GM12878 (cell line): ENCODE measurements around the gene NAA20. TPM values are rescaled to one million over a fixed set of nuclear protein-coding genes. Genes with fewer than 3 reads are reported as not detected.

Experiments
- ATAC-seq: fragments of 200-7000 bp; cut with Tn5 transposase; 3 replicates; pipeline ENCODE4 v1.9.1; 2020; ENCODE audit warnings: mild to moderate bottlenecking, moderate library complexity
- BruUV-seq: library from RNA; stranded (reverse); fragments of 400-500 nt; replicated peaks from 2 replicates; lab custom pipeline; 2021; lab: Mats Ljungman, UMichigan
- CTCF ChIA-PET: fragments of 300-600 bp; sonication (Branson Sonifier 250); formaldehyde crosslinking; extraction: SDS; loops from one replicate; lab custom pipeline; 2021; ENCODE audit warnings: inconsistent platforms; lab: Yijun Ruan, JAX
- POLR2A ChIA-PET: fragments of 350-600 bp; formaldehyde crosslinking; extraction: SDS; loops from one replicate; lab custom pipeline; 2021; ENCODE audit warnings: inconsistent platforms; lab: Charles Lee
- RAD21 ChIA-PET: fragments of 300-600 bp; sonication (Branson Sonifier 250); formaldehyde crosslinking; loops from one replicate; lab custom pipeline; 2023; ENCODE audit warnings: antibody characterized with exemption; ENCODE audit not compliant: unreplicated experiment; lab: Charles Lee
- SMC1A ChIA-PET: fragments of 300-600 bp; sonication (Branson Sonifier 250); formaldehyde crosslinking; loops from one replicate; lab custom pipeline; 2023; ENCODE audit not compliant: unreplicated experiment, uncharacterized antibody; lab: Charles Lee
- DNase-seq: peaks from one replicate; pipeline ENCODE4 v3.0.0-alpha.2; 2011; ENCODE audit warnings: low read depth, low spot score
- FAIRE-seq: peaks from 3 replicates; lab custom pipeline; 2011; peaks lifted over from hg19 to GRCh38; lab: Jason Lieb, UNC
- H2AFZ ChIP-seq: 2 replicates; pipeline ENCODE4 v1.6.0; 2011; ENCODE audit warnings: low read depth, low read length, control low read depth; ENCODE audit not compliant: control insufficient read depth
- H3K27ac ChIP-seq: 2 replicates; pipeline ENCODE4 v1.5.1; 2011; ENCODE audit warnings: control low read depth; ENCODE audit not compliant: control insufficient read depth, insufficient read depth
- H3K27me3 ChIP-seq, 2 experiments: replicated peaks in 1 of 2; 2 replicates each; pipeline versions ENCODE4 v1.6.0 to v1.6.1; 2011; ENCODE audit warnings: low read length in 1 of 2; ENCODE audit not compliant: control insufficient read depth in 2 of 2, insufficient read depth in 2 of 2
- H3K36me3 ChIP-seq, 2 experiments: 2 replicates each; pipeline ENCODE4 v1.5.1; 2011; ENCODE audit warnings: low read length in 1 of 2; ENCODE audit not compliant: control insufficient read depth in 2 of 2, insufficient read depth in 2 of 2
- H3K4me1 ChIP-seq: 2 replicates; pipeline ENCODE4 v1.6.1; 2011; ENCODE audit warnings: mild to moderate bottlenecking, low read length, moderate library complexity, mixed read lengths; ENCODE audit not compliant: control insufficient read depth, insufficient read depth
- H3K4me2 ChIP-seq: 2 replicates; pipeline ENCODE4 v1.6.0; 2011; ENCODE audit warnings: control low read depth; ENCODE audit not compliant: control insufficient read depth, insufficient read depth
- H3K4me3 ChIP-seq: fragments of 200-600 bp; sonication (generic); 2 replicates; pipeline ENCODE4 v1.5.1; 2016
- H3K79me2 ChIP-seq: 2 replicates; pipeline ENCODE4 v1.6.0; 2011; ENCODE audit warnings: low read length; ENCODE audit not compliant: control insufficient read depth, insufficient read depth
- H3K9ac ChIP-seq: 2 replicates; pipeline ENCODE4 v1.8.0; 2011; ENCODE audit warnings: low read length, control low read depth, mixed read lengths; ENCODE audit not compliant: control insufficient read depth, insufficient read depth
- H3K9me3 ChIP-seq: replicated peaks from 3 replicates; pipeline ENCODE4 v1.5.1; 2011; ENCODE audit warnings: mild to moderate bottlenecking, low read length; ENCODE audit not compliant: control insufficient read depth, insufficient read depth
- H4K20me1 ChIP-seq: 2 replicates; pipeline ENCODE4 v1.6.0; 2011; ENCODE audit not compliant: control insufficient read depth, insufficient read depth
- BMI1 ChIP-seq: fragments of 450-650 bp; IDR thresholded peaks from 2 replicates; pipeline ENCODE4 v1.6.1; 2016; ENCODE audit warnings: mild to moderate bottlenecking, moderate library complexity, borderline replicate concordance
- BRCA1 ChIP-seq: IDR thresholded peaks from 2 replicates; pipeline ENCODE4 v1.6.1; 2011; ENCODE audit warnings: low read depth, low read length, improper control_type of control experiment
- CEBPB ChIP-seq, 2 experiments: fragments of 150-350 bp in 1 of 2; IDR thresholded peaks; 2 replicates each; pipeline ENCODE4 v1.6.1; 2012 to 2014; ENCODE audit warnings: low read depth in 2 of 2, low read length in 2 of 2, borderline replicate concordance in 1 of 2, inconsistent platforms in 1 of 2
- CHD4 ChIP-seq: fragments of 200-600 bp; sonication (generic); IDR thresholded peaks from 2 replicates; pipeline ENCODE4 v1.6.1; 2016; ENCODE audit warnings: mild to moderate bottlenecking
- DPF2 ChIP-seq: fragments of 450-650 bp; IDR thresholded peaks from 2 replicates; pipeline ENCODE4 v1.6.1; 2017; ENCODE audit warnings: mild to moderate bottlenecking
- NR2C1 ChIP-seq: fragments of 450-650 bp; IDR thresholded peaks from 2 replicates; pipeline ENCODE4 v1.6.1; 2017; ENCODE audit warnings: antibody characterized with exemption, mild to moderate bottlenecking, moderate library complexity
- PAX8 ChIP-seq: fragments of 450-650 bp; IDR thresholded peaks from 2 replicates; pipeline ENCODE4 v1.6.1; 2017; ENCODE audit warnings: mild to moderate bottlenecking, moderate library complexity
- WGBS: methylation state at CpG from one replicate; pipeline ENCODE4 v1.1.6; 2016; ENCODE audit warnings: low lambda C conversion rate; ENCODE audit not compliant: insufficient replicate concordance, insufficient coverage; ENCODE audit errors: missing lambda C conversion rate; 5-methylcytosine and 5-hydroxymethylcytosine counted together
- in situ Hi-C: fragments of 300-500 bp; cut with MboI; formaldehyde crosslinking; loops from 9 replicates; pipeline ENCODE4 v1.14.3; 2018; ENCODE audit warnings: mixed read lengths
- intact Hi-C: fragments of 100-400 bp; cut with micrococcal nuclease; formaldehyde crosslinking; loops from one replicate; pipeline ENCODE4 v1.14.2; 2022; ENCODE audit not compliant: unreplicated experiment
- polyA plus RNA-seq, 11 experiments: library from polyadenylated mRNA; depleted of rRNA in 4 of 11; unstranded in 6 of 11; stranded (reverse) in 5 of 11; fragments of >200 nt; fragmentation: Nextera tagmentation in 4 of 11; fragmentation: Illumina TruSeq in 1 of 11; extraction: Ambion mirVana in 4 of 11; extraction: Trizol in 1 of 11; gene quantifications; 1 replicate in 1 of 11; 2 replicates in 10 of 11; pipeline versions ENCODE4 v1.2.1 to v1.2.3, GENCODE V29; 2011 to 2016; ENCODE audit warnings: inconsistent platforms in 2 of 11, missing spikeins in 2 of 11, low read depth in 1 of 11
- total RNA-seq, 4 experiments: library from RNA; depleted of rRNA in 3 of 4; stranded (reverse); fragments of >200 nt in 3 of 4; fragmentation: Illumina TruSeq in 1 of 4; extraction: Trizol in 1 of 4; gene quantifications; 2 replicates each; pipeline versions ENCODE4 v1.2.1 to v1.2.3, GENCODE V29; 2013 to 2021
- TF ChIP-seq, protein P1 (sequence below): fragments of 450-650 bp; IDR thresholded peaks from 2 replicates; pipeline ENCODE4 v1.6.1; 2017; ENCODE audit warnings: antibody characterized with exemption, mild to moderate bottlenecking, moderate library complexity

The NAA20 gene
- total and polyA plus RNA-seq, 10 of the 15 experiments (the other 5 are each of a cell fraction or from before 2014, with no cell fraction given), result 48.3 to 366 (median 89.1) TPM

DNA sequence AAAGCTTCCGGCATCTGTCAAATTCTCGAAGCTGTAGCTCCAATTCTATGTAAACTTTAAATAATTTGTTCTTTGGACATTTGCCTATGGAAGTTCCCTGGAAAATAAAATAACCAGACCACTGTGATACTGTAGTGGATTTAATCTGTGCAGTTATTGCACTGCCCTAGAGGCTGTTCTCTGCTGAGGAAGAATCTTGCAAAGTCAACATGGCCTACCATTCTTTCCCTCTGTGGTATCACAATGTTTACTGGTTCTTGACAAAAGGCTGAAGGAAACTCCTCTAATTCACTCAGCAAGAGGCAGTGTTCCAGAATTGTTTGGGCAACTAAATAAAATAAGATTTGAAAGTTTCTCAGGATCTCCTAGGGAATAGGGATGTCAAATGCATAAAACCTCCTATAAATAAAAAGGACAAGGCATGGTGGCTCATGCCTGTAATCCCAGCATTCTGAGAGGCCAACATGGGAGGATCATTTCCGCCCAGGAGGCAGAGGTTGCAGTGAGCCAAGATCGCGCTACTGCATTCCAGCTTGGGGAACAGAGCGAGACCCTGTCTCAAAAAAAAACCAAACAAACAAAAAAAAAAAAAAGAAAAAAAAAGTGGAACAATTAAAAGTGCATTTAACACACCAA, 22.7 kb downstream of the NAA20 start (continued):
- TF ChIP-seq BRCA1, result no peak

DNA sequence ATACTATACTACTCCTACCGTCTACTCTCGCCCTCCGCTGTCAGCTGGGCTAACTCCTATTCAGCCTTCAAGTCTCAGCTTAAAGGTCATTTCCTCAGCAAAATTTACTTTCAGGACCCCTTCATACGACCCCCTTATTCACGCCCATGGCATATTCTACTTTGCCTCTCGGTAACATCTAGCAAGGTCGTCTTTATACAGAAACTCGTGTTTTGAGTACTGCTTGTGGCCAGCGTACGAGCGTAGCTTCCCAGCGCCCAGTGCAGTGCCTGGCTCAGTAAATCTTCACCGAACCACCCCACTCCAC, 34.6 kb downstream of the NAA20 start:
- FAIRE-seq, result no peak
- 17% methylated on average over 13 of the region's 13 CpGs for WGBS
- Histone ChIP-seq H3K27me3 (no peaks in the 10 kb centered on the region), H3K9me3 (no peaks in the 10 kb centered on the region), H3K4me1 (no peaks in the 10 kb centered on the region), H2AFZ (peak overlapping the region; percentile 98)
- no TSS peak for BruUV-seq
- TF ChIP-seq PAX8 (no peak), CEBPB (IDR thresholded peaks at IDR 0.05; ENCODE audit: borderline replicate concordance in 1 of 2, low read depth in 2 of 2, low read length in 2 of 2) (no peak), DPF2 (no peak), NR2C1 (no peak), CHD4 (no peak), BMI1 (no peak)
- TF ChIP-seq, protein P1, sequence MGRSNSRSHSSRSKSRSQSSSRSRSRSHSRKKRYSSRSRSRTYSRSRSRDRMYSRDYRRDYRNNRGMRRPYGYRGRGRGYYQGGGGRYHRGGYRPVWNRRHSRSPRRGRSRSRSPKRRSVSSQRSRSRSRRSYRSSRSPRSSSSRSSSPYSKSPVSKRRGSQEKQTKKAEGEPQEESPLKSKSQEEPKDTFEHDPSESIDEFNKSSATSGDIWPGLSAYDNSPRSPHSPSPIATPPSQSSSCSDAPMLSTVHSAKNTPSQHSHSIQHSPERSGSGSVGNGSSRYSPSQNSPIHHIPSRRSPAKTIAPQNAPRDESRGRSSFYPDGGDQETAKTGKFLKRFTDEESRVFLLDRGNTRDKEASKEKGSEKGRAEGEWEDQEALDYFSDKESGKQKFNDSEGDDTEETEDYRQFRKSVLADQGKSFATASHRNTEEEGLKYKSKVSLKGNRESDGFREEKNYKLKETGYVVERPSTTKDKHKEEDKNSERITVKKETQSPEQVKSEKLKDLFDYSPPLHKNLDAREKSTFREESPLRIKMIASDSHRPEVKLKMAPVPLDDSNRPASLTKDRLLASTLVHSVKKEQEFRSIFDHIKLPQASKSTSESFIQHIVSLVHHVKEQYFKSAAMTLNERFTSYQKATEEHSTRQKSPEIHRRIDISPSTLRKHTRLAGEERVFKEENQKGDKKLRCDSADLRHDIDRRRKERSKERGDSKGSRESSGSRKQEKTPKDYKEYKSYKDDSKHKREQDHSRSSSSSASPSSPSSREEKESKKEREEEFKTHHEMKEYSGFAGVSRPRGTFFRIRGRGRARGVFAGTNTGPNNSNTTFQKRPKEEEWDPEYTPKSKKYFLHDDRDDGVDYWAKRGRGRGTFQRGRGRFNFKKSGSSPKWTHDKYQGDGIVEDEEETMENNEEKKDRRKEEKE, result no peak
- TF ChIP-seq, all 136 proteins: peak for 0
- peak overlapping the region; percentile 83 for H3K4me3 ChIP-seq
- POLR2A ChIA-PET, result interaction anchor here (0.6 to 1.3 kb wide), 5 partner anchors 31 to 1432 kb away, joined by 3 to 8 read pairs (median 5); partner anchors contain the start of gene NAA20
- in situ Hi-C loops, result no loop called here
- H3K9ac ChIP-seq, result peak overlapping the region; percentile 87
- peak overlapping the region; percentile 85 for H3K4me2 ChIP-seq
- H4K20me1 ChIP-seq, result no peaks in the 10 kb centered on the region
- intact Hi-C loops, result loop anchor here (1.0 kb wide), 1 partner anchor 34 kb away; the partner anchor contains the start of gene NAA20
- H3K79me2 ChIP-seq, result peaks cover 13% of the 10 kb centered on the region
- RAD21 ChIA-PET, result interaction anchor here (0.8 to 2.4 kb wide), 8 partner anchors 21 to 1075 kb away, joined by 3 to 14 read pairs (median 4); partner anchors contain the start of gene NAA20
- peaks cover 0 to 8% of the 10 kb centered on the region in 2 experiments; a peak in 2 of 4 replicates for H3K36me3 ChIP-seq
- DNase-seq (no peak), ATAC-seq (peak; percentile 55)
- SMC1A ChIA-PET, result interaction anchor here (0.6 to 2.6 kb wide), 11 partner anchors 12 to 457 kb away, joined by 3 to 16 read pairs (median 4); partner anchors contain the start of gene NAA20
- CTCF ChIA-PET, result interaction anchor here (0.6 to 3.3 kb wide), 16 partner anchors 19 to 1252 kb away, joined by 3 to 14 read pairs (median 4); partner anchors contain the start of genes NAA20 and XRN2
- peak overlapping the region; percentile 87 for H3K27ac ChIP-seq
